ENCODE results near the gene PDE4D.

PDE4D gene

GRCh38 chr5:59189472-59190244 is 703.9 kb downstream of the PDE4D start:
- no peak for FAIRE-seq

DNA sequence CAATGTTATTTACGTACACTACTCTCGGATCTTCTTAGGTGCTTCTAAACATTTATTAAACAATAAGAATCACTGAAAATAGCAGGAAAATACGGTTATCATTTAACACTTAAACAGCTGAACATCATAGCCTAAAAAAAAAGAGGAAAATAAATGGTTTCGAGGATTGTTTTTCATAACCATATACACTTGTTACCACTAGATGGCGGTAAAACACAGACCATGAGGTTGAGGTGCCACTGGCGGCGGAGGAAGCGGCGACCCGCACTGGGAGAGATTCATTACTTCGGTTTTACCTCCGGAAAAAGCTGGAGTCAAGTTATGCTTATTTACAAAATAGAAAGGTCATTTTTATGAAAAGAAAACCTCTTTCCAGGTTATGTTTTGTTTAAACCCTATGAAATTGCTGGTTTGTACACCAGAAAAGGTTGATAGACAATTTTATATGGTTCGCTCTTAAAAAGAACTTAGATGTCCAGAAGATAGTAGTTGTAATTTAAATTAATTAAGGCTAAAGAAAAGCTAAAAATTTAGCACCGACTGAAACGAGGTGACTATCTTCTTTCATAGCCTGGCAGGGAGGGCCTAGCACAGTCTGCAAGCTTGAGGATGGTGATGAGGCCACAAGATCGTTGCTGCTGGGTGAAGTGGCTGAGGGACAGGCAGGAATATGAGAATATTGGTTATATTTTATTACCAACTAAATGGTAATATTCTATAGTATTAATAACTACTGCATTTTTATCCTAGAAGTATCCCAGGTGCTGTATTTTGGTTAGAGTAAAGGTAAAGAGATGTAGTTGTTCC is 704.9 kb downstream of the PDE4D start:
- peak; percentile 94 for FAIRE-seq

DNA sequence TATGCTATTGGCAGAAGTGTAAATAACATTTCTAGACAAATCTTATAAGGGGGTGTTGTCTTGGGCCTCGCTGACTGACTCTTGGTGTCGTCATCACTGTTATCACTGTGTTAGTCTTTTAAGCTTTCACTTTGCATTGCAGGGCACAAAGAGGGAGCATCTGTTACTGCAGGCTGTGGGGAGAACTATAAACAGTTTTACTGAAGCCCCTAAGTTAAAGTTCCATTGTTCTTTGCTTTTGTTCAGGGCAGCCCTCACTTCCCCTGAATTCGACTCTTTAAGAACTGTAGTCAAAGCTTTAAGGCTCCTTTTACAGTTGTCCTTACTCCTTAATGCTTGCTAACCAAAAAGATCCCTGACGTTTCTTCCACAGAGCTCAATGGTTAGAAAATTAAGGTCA is 705.7 kb downstream of the PDE4D start:
- no peak for FAIRE-seq

GRCh38 chr5:59186623-59187022 is 706.9 kb downstream of the PDE4D start:
- no peak for FAIRE-seq

- FAIRE-seq, result no peak
Observed at GRCh38 chr5:59185757-59186385, 707.7 kb downstream of the PDE4D start.

GRCh38 chr5:59184769-59185168 is 708.8 kb downstream of the PDE4D start:
- FAIRE-seq, result no peak

DNA sequence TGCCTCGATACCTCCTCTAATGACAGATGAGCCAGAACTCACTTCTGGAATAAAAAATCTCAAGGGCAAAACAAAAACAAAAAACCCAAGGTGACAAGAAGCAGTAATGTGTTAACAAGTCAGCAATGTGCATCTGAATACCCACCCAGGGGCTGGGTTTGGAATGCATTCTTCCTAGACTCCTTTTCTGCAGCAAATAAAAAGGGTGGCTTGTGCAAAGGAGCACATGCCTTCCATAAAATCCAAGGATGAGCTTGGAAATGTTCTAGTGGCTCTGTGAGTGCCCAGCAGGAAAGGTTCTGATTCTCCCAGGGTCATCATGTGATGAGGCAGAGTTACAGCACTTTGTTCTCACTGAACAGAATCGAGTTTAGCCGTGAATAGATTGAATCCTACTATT is 710.8 kb downstream of the PDE4D start:
- FAIRE-seq, result no peak

GRCh38 chr5:59180515-59180914 is 713.0 kb downstream of the PDE4D start:
- FAIRE-seq, result no peak

GRCh38 chr5:59179704-59180103 is 713.8 kb downstream of the PDE4D start:
- FAIRE-seq, result no peak

GRCh38 chr5:59178482-59178881 is 715.0 kb downstream of the PDE4D start:
- FAIRE-seq, result no peak

DNA sequence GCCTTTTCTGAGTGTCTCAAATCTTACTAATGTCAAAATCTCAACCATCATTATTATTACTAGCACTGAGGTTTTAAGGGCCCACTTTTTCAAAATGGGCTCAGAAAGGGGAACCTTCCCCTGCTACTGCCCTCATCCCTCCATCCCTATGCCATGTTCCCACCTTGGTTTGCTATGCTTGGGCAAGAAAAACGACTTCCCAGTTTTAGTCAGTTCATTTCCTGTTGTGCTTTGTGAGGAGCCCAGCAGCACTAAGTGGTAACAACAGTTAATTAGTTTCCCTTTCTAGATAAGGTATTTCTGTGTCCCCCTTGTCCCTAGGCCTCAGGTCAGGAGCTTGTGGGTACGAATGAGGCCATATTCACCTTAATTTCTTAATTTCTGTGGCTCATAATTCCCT is 715.5 kb downstream of the PDE4D start:
- FAIRE-seq, result no peak

DNA sequence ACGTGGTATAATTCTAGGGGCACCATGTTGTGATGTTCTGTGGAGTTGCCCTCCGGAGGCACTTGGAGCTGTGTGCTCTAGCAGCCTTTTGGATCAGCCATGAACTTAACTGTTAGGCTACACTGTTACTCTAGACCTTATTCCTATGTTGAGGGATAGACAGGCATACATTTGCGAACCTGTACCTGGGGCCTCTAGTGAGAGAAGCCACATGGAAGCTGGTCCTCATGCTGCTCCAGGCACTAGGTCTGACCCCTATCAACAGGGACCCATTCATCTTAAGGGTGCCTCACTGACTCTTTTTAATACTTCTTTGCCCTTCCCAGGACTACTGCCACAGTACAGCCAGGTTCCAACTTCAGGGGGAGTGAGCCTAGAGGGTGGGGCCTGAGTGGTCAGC is 715.9 kb downstream of the PDE4D start:
- no peak for FAIRE-seq

GRCh38 chr5:59174248-59174844 is 719.2 kb downstream of the PDE4D start:
- FAIRE-seq, result peak; percentile 86

- no peak for FAIRE-seq
Observed at GRCh38 chr5:59173578-59173977, 719.9 kb downstream of the PDE4D start.

DNA sequence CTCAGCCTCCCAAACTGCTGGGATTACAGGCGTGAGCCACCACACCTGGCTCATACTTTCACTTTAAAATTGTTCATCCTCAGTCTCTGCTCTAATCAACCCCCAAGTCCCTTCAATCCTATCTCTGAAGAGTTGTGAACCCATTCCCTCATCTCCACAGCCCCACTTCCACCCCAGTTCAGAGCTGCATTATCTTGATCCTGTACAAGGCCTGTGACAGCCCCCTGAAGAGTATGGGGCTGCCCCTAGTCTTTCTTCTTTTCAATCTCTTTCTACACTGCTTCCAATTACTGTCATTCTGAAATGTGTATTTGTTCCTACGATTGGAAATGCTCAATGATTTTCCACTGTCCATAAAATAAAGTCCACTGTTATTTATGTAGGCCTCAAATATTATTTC is 722.4 kb downstream of the PDE4D start:
- FAIRE-seq, result no peak

- FAIRE-seq, result no peak
Observed at GRCh38 chr5:59169768-59170150, 723.8 kb downstream of the PDE4D start.

DNA sequence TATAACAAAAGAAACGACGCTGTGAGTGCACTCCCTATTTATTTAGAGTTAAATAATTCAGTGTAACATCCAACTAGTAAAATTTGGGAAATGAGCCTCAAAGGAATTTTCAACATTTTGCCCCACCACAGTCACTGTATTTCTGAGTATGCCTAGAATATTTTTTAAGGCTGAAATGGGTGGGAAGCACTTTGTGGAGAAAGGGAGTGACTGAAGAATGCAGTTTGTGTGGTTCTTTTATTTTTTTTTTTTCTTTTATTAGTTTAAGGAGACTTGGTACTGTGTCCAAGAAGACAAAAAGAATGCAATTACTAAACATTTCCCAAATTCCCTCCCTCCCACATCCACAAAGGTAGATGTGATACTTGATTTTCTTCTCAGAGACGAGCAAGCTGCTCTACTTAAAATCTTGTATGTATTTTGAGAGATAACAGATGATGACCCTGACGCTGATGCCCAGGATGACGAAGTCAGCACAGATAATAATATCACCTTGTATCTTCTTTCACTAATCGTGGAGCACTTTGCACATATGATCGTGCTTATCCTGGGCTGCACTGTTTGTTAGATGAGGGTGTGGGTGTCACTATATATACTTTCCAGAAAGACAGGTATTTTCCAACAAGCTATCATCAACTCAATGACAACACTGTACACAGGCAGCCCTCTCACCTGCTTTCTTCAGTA is 724.3 kb downstream of the PDE4D start:
- FAIRE-seq, result no peak

DNA sequence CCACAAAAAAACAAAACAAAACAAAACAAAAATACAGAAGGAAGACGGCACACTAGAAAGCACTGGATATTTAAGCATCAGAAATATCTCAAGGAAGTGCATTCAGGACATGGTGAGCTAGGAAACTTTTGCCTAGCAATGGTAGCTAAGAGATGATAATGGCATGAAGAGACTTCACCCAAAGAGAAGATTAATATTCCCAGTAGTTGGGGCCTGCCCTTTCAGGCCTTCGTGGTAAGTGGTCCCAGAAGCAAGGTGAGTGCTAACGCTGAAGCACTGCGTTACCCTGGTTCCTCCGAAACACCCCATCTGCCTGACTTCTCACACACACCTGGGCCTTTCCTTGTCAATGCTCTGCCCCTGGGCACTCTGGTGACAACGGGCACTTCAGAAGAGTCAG is 725.5 kb downstream of the PDE4D start:
- FAIRE-seq, result no peak

GRCh38 chr5:59164041-59164830 is 729.3 kb downstream of the PDE4D start:
- FAIRE-seq, result no peak

GRCh38 chr5:59161221-59162105 is 732.1 kb downstream of the PDE4D start:
- no peak for FAIRE-seq
